Frontal cortex (tissue), 4 donors: ENCODE measurements around the gene CDK10. TPM values are rescaled to one million over a fixed set of nuclear protein-coding genes. Genes with fewer than 3 reads are reported as not detected.

Source experiments
- DNase-seq, 2 donors: peaks; one replicate each; pipeline ENCODE4 v3.0.0; 2012; ENCODE audit warnings: low spot score in 2 of 2
- FAIRE-seq: peaks from 2 replicates; lab custom pipeline; 2012; peaks lifted over from hg19 to GRCh38; lab: Jason Lieb, UNC
- total RNA-seq: library from RNA; depleted of rRNA; stranded (reverse); fragments of >200 nt; gene quantifications from one replicate; pipeline ENCODE4 v1.2.3, GENCODE V29; 2014
- donor health status: control.
- donor health status: control.
- donor health status: control.

The CDK10 gene
- total RNA-seq, 1 donor from 2014 or later, result 30.6 TPM

- DNase-seq, result no peak
- FAIRE-seq, result no peak
Observed at GRCh38 chr16:89708481-89708931, 22.0 kb downstream of the CDK10 start.

- FAIRE-seq (no peak), DNase-seq (no peak)
Observed at GRCh38 chr16:89709166-89709565, 22.7 kb downstream of the CDK10 start.

DNA sequence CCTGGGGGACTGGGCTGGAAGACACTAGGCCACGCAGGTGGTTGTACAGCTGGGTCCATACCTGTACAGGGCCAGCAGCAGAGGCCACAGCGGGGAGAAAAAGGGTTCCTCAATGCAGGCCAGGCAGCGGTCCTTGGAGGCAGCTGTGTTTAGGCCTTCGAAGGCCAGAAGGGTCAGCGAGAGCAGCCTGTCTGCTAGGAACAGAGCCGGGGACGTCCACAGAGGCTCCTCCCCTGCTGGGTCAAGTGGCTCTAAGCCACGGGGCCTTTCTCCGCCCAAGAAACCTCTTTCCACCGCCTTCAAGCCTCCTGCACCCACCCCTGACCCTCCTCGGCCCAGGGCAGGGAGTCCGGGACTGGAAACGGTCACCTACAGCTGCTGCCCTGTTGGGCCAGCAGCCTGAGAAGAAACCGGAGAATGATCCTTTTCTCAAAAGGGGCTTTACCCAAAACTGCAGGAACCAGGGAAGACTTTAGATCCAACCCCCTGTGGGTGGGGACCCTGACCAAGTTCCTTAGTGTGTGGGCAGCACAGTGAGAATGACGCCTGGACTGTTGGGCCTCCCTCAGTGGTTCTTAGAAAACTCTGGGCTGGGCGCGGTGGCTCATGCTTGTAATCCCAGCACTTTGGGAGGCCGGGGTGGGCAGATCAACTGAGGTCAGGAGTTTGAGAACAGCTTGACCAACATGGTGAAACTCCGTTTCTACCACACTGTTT, 23.4 kb downstream of the CDK10 start:
- FAIRE-seq (no peak), DNase-seq (no peak)

DNA sequence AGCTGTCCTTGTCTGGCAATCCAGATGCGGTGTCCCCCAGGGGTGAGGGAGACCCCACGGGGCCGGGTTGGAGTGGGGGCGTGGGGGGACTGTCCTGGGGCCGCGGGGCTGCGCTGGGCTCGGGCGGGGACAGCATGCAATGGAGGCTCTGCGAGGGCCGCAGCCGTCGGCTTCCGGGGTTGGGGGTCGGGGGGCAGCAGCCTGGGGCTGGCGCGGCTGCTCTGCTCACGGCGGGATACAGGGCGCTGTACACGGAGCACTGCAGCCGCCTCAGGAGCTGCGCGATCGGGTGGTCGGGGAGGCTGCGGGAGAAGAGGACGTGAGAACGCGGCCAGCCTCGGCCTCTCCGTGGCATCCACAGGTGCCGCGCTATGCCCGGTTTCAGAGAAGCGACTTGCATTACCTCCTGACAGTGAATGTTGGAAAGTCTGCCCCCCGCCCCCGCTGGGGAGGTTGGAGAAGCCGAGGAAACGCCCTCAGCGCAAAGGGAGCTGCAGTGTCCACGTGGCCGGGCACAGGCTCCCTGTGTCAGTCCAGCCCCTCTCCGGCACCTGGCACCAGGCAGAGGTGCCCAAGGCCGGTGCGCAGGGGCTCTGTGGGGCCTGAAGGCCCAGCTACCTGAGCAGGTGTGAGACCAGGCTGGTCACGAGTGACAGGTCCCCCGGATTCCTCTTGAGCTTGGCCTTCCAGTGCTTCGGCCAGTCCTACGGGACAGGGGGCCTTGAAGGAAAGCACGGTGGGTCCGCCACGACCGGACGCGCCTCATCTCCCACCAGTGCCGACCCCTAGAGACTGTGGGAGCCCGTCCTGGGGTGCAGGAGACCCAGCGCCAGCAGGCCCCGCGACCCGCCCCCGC, 24.4 kb downstream of the CDK10 start:
- FAIRE-seq, result no peak
- peak in 1 of 2 donors; percentile 36 for DNase-seq

DNA sequence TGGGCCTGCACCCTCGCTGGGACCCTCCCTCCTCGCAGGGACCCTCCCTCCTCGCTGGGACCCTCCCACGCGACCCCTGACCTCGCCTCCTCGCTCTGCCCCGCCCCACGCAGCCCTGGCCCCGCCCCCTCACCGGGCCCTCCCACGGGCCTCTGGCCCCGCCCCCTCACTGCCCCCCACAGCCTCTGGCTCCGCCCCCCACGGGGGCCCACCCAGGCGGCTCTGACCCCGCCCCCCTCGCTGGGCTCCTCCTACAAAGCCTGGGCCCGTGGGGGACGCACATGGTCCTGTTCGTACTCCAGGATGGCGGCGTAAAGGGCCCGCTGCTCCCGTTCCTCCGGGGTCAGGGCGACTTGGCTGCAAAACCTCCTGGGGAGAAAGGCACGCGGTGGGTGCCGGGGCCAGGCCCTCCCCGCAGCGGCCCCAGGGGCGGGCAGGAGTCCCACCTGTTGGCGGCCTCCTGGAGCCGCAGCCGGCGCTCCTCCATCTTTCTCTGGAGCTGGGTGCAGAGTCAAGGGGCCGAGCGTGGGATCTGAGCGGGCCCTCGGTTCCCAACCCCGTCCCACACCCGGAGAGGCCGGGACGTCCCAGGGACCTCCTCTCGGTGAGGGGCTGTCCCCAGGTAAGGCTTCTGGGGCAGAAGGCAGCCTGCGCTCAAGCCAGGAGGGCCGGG, 25.2 kb downstream of the CDK10 start:
- DNase-seq (peak; percentile 54 to 69), FAIRE-seq (no peak)

GRCh38 chr16:89712274-89712781, 25.8 kb downstream of the CDK10 start:
- FAIRE-seq (no peak), DNase-seq (no peak)

GRCh38 chr16:89716493-89716892, 30.0 kb downstream of the CDK10 start:
- DNase-seq, result no peak
- FAIRE-seq, result no peak

DNA sequence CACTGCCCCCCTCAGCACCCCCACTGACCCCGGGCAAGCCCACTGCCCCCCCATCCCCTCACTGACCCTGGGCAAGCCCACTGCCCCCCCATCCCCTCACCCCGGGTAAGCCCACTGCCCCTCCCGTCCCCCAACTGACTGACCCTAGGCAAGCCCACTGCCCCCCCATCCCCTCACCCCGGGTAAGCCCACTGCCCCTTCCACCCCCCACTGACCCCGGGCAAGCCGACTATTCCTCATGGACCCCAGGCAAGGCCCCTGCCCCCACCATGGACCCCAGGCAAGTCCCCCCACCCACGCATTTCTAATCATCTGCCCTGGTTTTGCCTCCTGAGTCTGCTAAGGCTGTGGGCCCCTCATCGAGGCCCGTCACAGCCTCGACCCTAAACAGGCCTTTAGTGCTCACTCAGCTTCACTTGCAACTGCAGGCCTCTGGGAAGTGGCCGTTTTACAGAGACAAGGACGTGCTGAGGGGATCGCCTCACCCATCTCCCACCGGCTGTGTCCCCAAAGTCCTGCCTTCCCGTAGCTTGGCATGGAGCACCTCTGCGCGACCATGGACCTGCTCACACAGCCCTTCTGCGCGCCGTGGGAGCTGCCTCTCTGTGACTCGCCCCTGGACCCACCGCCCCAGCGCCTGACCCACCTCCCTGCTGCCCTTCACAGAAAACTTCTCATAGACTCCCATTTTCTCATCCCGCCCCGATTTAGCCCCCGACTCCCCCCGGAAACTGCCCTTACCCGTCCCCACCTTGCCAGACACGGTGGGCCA, 30.6 kb downstream of the CDK10 start:
- DNase-seq, result no peak
- no peak for FAIRE-seq

DNA sequence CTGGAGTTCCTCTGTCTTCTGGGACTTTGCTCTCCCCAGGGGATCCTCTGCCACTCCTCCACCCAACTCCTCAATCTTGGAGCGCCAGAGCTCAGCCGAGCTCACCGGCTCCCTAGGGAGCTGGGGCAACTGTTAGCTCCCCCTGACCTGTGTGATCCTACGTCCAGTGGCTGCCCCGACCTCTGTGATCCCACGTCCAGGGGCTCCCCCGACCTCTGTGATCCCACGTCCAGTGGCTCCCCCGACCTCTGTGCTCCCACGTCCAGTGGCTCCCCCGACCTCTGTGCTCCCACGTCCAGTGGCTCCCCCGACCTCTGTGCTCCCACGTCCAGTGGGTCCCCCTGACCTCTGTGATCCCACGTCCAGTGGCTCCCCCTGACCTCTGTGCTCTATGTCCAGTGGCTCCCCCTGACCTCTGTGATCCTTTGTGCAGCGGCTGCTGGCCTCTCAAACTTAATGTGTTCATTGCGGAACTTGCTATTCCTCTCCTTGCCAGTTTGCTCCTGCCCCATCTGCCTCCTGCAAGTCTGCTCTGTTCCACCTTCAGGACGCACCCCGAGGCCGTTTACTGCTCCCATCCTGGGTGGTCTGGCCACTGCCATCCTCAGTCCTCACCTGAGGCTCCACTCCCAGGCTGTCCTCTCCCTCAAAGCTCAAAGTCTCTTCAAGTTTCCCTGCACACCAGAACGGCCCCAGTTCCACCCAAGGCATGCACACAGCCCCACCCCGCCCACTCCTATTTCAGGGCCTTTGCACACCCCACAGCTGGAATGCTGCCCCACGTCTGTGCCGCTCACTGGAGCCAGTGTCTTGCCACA, 31.4 kb downstream of the CDK10 start:
- FAIRE-seq (no peak), DNase-seq (no peak)

GRCh38 chr16:89720551-89720812, 34.0 kb downstream of the CDK10 start:
- DNase-seq (no peak), FAIRE-seq (no peak)

DNA sequence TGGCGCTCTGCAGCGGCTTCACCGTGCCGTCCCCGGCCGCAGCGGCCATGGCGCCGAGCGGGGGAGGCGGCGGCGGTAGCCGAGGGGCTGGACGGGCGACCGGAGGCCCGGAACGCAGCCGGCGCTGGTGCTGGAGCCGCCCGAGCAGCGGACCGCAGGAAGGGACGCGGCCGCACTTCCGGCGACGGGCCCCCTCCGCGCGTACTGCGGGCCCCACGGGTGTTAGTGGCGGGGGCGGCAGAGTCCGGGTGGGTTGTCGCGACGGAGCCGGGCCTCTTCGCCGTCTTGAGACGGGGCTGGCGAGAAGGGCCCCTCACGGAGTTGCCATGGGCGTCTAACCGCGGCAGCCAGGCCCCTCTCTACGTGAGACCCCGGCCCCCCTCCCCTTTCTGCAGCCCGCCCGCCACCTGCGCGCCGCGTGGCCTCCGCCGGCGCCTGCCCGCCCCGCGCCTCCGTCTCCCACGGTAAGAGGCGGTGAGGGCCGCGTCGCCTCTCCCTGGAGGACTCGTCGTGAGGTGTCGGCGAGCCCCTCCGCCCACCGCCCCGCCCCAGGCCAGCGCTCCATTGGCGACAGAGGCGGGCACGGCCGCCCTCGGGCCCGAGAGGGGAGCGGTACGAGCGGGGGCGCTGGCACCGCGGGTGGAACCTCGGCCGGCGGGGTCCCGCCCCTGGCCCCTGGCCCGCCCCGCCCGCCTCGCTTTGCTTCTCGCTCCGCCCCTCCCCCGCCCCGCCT, 34.5 kb downstream of the CDK10 start, which contains the start of the genes VPS9D1 and ZNF276:
TSS of gene VPS9D1 (minus strand) at position 86 of the 733 bp plus-strand sequence. CDS start at position 49, 37 bp downstream.
TSS of gene ZNF276 (plus strand) at position 725 of the 733 bp plus-strand sequence. CDS start 104 bp downstream, outside the sequence.
- DNase-seq (peak; percentile 89 to 90), FAIRE-seq (no peak)

DNA sequence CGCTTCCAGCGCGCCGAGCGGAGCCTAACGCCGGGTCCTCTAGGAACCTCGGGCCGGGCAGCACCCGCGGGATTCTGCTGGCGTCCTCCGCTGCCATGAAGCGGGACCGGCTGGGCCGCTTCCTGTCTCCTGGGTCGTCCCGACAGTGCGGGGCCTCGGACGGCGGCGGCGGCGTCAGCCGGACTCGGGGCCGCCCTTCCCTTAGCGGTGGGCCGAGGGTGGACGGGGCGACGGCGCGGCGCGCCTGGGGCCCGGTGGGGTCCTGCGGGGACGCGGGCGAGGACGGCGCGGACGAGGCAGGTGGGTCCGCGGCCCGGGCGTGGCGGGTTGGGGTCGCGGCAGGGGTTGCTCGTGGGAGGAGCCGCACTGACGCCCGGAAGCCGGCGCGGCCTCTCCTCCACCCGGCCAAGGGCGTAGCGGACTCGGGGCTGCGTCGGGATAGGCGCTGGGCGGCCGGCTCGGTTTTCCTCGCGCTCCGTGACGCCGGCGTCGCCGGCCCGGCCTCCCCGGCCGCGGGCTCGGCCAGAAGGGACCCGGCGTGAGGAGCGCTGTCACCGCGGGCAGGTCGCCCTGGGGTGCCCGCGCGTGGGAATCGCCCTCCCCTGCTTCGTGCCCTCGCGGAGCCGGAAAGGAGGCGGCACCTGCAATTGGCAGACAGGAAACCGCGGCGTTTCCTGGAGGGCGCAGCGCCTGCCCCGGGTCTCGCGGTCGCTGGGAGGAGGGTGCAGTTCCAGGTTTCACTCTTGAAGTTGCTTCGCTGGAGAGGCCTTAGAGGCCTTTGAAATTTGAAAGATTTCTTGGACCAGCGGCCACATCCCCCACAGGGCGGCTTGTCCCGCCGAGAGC, 35.3 kb downstream of the CDK10 start:
- peak in 1 of 2 donors; percentile 47 for DNase-seq
- no peak for FAIRE-seq

DNA sequence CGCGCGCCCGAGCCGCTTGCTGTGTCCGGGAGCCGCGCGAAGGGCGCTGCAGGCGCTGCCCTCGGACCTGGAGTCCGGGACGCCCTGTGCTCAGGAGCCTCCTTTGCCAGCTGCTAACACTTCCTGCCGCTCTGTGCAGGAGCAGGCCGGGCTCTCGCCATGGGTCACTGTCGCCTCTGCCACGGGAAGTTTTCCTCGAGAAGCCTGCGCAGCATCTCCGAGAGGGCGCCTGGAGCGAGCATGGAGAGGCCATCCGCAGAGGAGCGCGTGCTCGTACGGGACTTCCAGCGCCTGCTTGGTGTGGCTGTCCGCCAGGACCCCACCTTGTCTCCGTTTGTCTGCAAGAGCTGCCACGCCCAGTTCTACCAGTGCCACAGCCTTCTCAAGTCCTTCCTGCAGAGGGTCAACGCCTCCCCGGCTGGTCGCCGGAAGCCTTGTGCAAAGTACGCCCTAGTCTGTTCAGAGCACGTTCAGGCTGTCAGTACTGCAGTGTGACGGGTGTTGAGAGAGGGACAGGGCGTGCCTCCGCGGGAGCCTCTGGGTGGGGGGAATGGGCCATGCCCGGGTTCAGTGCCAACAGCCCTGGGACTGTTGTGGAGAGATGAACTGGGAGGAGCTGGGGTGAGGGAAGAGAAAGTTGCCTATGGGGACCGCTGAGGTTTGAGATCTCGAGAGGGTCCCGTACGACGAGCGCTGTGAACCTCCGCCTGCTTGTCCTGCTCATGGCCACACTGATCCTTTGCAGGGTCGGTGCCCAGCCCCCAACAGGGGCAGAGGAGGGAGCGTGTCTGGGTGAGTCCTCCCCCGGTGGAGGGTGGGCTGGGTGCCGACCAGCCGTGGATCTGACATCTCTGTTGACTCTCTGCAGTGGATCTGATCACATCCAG, 36.1 kb downstream of the CDK10 start:
- DNase-seq (no peak), FAIRE-seq (no peak)

DNA sequence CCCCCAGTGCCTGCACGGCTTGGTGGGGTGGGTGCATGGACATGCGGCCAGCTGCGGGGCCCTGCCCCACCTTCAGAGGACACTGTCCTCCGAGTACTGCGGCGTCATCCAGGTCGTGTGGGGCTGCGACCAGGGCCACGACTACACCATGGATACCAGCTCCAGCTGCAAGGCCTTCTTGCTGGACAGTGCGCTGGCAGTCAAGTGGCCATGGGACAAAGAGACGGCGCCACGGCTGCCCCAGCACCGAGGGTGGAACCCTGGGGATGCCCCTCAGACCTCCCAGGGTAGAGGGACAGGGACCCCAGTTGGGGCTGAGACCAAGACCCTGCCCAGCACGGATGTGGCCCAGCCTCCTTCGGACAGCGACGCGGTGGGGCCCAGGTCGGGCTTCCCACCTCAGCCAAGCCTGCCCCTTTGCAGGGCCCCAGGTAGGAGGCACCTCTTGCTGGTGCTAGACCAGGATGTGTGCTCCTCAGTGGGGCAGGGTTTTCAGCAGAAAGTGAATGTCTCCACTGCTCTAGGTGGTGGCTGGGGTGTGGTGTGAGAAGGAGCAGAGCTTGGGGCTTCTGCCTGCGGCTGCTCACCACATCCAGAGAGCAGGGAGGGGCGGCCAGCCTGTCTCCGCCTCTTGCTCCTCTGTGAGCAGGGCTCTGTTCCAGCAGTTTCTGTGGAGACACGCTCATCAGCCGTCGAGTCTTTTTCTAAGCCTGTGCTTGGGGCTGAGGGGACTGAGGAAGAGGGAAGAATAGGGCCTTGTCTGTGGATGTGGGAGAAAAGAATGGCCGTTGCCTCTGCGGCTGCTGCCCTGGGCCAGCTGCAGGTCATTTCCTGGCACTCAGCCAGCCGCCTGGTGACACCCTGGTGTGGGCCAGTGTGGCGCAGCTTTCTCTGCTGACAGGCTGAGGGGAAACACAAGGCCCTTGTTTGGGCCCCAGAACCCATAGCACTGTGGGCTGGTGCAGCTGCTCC, 37.1 kb downstream of the CDK10 start:
- DNase-seq (peak; percentile 58 to 68), FAIRE-seq (peak; percentile 66)
